Activated gamma-delta T cell treated with Interleukin-2 at 50 U/mL for 16 hours (primary cell): ENCODE data around the gene LRRC10B.

Experiments used
- DNase-seq: peaks from one replicate; pipeline ENCODE4 v3.0.0-alpha.2; 2020

Gene LRRC10B

GRCh38 chr11:61510166-61510919, 1.8 kb downstream of the LRRC10B start:
- no peak for DNase-seq

- no peak for DNase-seq
Observed at GRCh38 chr11:61510974-61511373, 2.4 kb downstream of the LRRC10B start.

GRCh38 chr11:61511383-61511782, 2.8 kb downstream of the LRRC10B start:
- DNase-seq, result no peak

GRCh38 chr11:61512435-61512834, 3.9 kb downstream of the LRRC10B start:
- no peak for DNase-seq

GRCh38 chr11:61513143-61513765, 4.7 kb downstream of the LRRC10B start:
- DNase-seq, result no peak

- DNase-seq, result no peak
Observed at GRCh38 chr11:61514050-61514917, 5.7 kb downstream of the LRRC10B start.

- DNase-seq, result no peak
Observed at GRCh38 chr11:61515686-61516085, 7.1 kb downstream of the LRRC10B start.

- no peak for DNase-seq
Observed at GRCh38 chr11:61516191-61516590, 7.6 kb downstream of the LRRC10B start.

- peak; percentile 65 for DNase-seq
Observed at GRCh38 chr11:61516675-61517572, 8.4 kb downstream of the LRRC10B start.

- DNase-seq, result no peak
Observed at GRCh38 chr11:61518032-61518795, 9.7 kb downstream of the LRRC10B start.

GRCh38 chr11:61522881-61523280, 14.3 kb downstream of the LRRC10B start:
- DNase-seq, result no peak

GRCh38 chr11:61524446-61524845, 15.9 kb downstream of the LRRC10B start:
- no peak for DNase-seq

- no peak for DNase-seq
Observed at GRCh38 chr11:61524963-61525587, 16.5 kb downstream of the LRRC10B start.

GRCh38 chr11:61526229-61526628, 17.7 kb downstream of the LRRC10B start:
- no peak for DNase-seq

- no peak for DNase-seq
Observed at GRCh38 chr11:61526956-61527731, 18.6 kb downstream of the LRRC10B start.

GRCh38 chr11:61528114-61528513, 19.6 kb downstream of the LRRC10B start:
- DNase-seq, result no peak

GRCh38 chr11:61529537-61530225, 21.1 kb downstream of the LRRC10B start:
- no peak for DNase-seq

- no peak for DNase-seq
Observed at GRCh38 chr11:61531044-61531443, 22.5 kb downstream of the LRRC10B start.

GRCh38 chr11:61532134-61533038, 23.8 kb downstream of the LRRC10B start:
- DNase-seq, result peak; percentile 24
